Neural cell (in vitro differentiated cells): ENCODE results near the gene NUP98. TPM values are rescaled to one million over a fixed set of nuclear protein-coding genes. Genes with fewer than 3 reads are reported as not detected.

Experiments
- H2AFZ ChIP-seq: fragments of 200-600, 300-800 bp; sonication (generic), shearing (Covaris generic); 2 replicates; pipeline ENCODE4 v1.6.0; 2014; ENCODE audit warnings: low read depth, mild to moderate bottlenecking, antibody characterized with exemption, low read length, moderate library complexity
- H3F3A ChIP-seq: fragments of 200-600 bp; shearing (Covaris generic); 2 replicates; pipeline ENCODE4 v1.6.1; 2016; ENCODE audit warnings: mild to moderate bottlenecking, moderate library complexity, mixed read lengths, antibody characterized with exemption, low read length; ENCODE audit not compliant: insufficient read depth, poor library complexity, severe bottlenecking
- H3K27ac ChIP-seq: fragments of 200-600, 300-800 bp; sonication (generic), shearing (Covaris generic); 2 replicates; pipeline ENCODE4 v1.5.1; 2014; ENCODE audit warnings: mild to moderate bottlenecking, low read length, moderate library complexity
- H3K27me3 ChIP-seq: fragments of 300-800, 200-600 bp; sonication (generic), shearing (Covaris generic); 2 replicates; pipeline ENCODE4 v1.6.0; 2014; ENCODE audit warnings: mild to moderate bottlenecking, low read depth, low read length, moderate library complexity; ENCODE audit not compliant: insufficient read depth
- H3K36me3 ChIP-seq: fragments of 300-800, 200-600 bp; sonication (generic), shearing (Covaris generic); 2 replicates; pipeline ENCODE4 v1.5.1; 2014; ENCODE audit warnings: mild to moderate bottlenecking, antibody characterized with exemption, low read length, moderate library complexity; ENCODE audit not compliant: insufficient read depth
- H3K4me2 ChIP-seq: fragments of 300-800, 200-600 bp; sonication (generic), shearing (Covaris generic); 2 replicates; pipeline ENCODE4 v1.6.0; 2014; ENCODE audit warnings: mild to moderate bottlenecking, low read length
- H3K4me3 ChIP-seq: fragments of 300-800, 200-600 bp; sonication (generic), shearing (Covaris generic); 2 replicates; pipeline ENCODE4 v1.5.1; 2014; ENCODE audit warnings: mild to moderate bottlenecking, low read length, moderate library complexity
- H3K79me2 ChIP-seq: fragments of 200-600 bp; shearing (Covaris generic); replicated peaks from 2 replicates; pipeline ENCODE4 v1.6.0; 2014; ENCODE audit warnings: mild to moderate bottlenecking, low read length, moderate library complexity; ENCODE audit not compliant: insufficient read depth
- H3K9ac ChIP-seq: fragments of 300-800, 200-600 bp; sonication (generic), shearing (Covaris generic); 2 replicates; pipeline ENCODE4 v1.6.1; 2016; ENCODE audit warnings: mild to moderate bottlenecking, low read length, mixed read lengths
- H3K9me2 ChIP-seq: fragments of 200-600 bp; shearing (Covaris generic); 2 replicates; pipeline ENCODE4 v1.6.1; 2016; ENCODE audit warnings: mild to moderate bottlenecking, low read length, mixed read lengths; ENCODE audit not compliant: insufficient read depth
- H3K9me3 ChIP-seq: fragments of 200-600, 300-800 bp; sonication (generic), shearing (Covaris generic); 2 replicates; pipeline ENCODE4 v1.6.1; 2016; ENCODE audit warnings: mild to moderate bottlenecking, mixed run types, low read length, moderate library complexity, mixed read lengths
- H4K20me1 ChIP-seq: fragments of 200-600 bp; shearing (Covaris generic); 2 replicates; pipeline ENCODE4 v1.6.1; 2016; ENCODE audit warnings: mild to moderate bottlenecking, mixed run types; ENCODE audit not compliant: insufficient read depth
- EP300 ChIP-seq: fragments of 450-650 bp; conservative IDR thresholded peaks from 2 replicates; pipeline ENCODE4 v1.6.1; 2014; ENCODE audit warnings: antibody characterized with exemption, mild to moderate bottlenecking, moderate library complexity; ENCODE audit not compliant: poor library complexity, severe bottlenecking
- EZH2 ChIP-seq: fragments of 200-600, 300-800 bp; shearing (Covaris generic), sonication (generic); IDR thresholded peaks from 2 replicates; pipeline ENCODE4 v1.6.1; 2014; ENCODE audit warnings: antibody characterized with exemption, low read length, borderline replicate concordance, mild to moderate bottlenecking; ENCODE audit not compliant: insufficient read depth, poor library complexity, severe bottlenecking
- MXI1 ChIP-seq: fragments of 450-650 bp; conservative IDR thresholded peaks from 2 replicates; pipeline ENCODE4 v1.6.1; 2014; ENCODE audit warnings: antibody characterized with exemption, mild to moderate bottlenecking; ENCODE audit not compliant: poor library complexity, severe bottlenecking
- POLR2AphosphoS5 ChIP-seq: IDR thresholded peaks from 2 replicates; pipeline ENCODE4 v1.6.1; 2012
- RAD21 ChIP-seq: fragments of 450-650 bp; conservative IDR thresholded peaks from 2 replicates; pipeline ENCODE4 v1.6.1; 2014; ENCODE audit warnings: antibody characterized with exemption, mild to moderate bottlenecking, moderate library complexity
- SMC3 ChIP-seq: fragments of 450-650 bp; conservative IDR thresholded peaks from 2 replicates; pipeline ENCODE4 v1.6.1; 2014; ENCODE audit warnings: antibody characterized with exemption, mild to moderate bottlenecking, moderate library complexity; ENCODE audit not compliant: poor library complexity
- TAF1 ChIP-seq: IDR thresholded peaks from 2 replicates; pipeline ENCODE4 v1.6.1; 2012; ENCODE audit warnings: low read depth
- polyA plus RNA-seq: library from polyadenylated mRNA; depleted of rRNA; stranded (reverse); fragments of >200 nt; gene quantifications from 2 replicates; pipeline ENCODE4 v1.2.3, GENCODE V29; 2014
- TF ChIP-seq, protein P1 (sequence below): IDR thresholded peaks from 2 replicates; pipeline ENCODE4 v1.6.1; 2012; ENCODE audit warnings: borderline replicate concordance
- TF ChIP-seq, protein P2 (sequence below): fragments of 450-650 bp; IDR thresholded peaks from 2 replicates; pipeline ENCODE4 v1.5.1; 2014; ENCODE audit warnings: antibody characterized with exemption, mild to moderate bottlenecking, moderate library complexity; ENCODE audit not compliant: poor library complexity, severe bottlenecking

Gene NUP98
- polyA plus RNA-seq, 1 donor from 2014 or later = 28.9 TPM

DNA sequence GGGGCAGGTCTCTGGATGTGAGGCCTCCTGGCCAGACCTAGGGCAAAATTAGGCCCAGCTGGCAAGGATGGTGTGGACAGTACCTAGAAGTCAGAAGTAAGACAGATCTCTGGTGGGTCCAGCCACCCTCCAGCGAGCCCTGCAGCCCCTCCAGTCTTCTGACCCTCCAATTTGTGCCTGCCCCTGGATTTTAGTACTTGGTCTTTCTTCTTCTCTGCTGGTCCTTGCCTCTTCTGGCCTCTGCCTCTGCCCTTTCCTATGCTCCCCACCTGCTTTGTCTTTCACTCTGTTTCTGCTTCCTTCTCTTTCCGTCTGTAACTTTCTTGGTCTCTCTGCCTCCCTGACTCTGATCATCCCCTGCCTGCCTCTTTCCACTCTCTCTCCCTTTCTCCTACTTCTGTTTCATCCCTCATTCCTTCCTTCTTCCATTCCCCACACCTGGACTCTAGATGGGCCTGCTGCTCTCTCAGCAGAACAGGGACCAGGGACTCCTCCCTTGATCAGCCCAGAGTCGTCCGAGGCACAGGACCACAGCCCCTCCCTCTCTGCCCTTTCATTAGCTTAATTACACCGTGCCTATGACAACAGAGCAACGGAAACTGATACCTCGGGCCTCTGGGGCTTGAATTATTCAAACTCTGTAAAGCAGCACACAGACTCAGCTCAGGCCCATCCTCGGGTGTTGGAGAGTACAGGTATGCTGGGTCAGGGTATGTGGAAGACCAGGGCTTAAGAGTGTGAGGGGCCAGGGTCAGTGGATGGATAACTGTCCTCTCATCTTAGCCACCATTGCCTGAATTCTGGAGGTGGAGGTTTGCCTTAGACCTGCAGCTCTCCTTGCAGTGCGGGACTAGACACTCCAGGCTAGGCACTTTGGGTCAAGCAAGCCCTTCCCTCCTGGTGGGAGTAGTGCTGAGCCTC is 125.8 kb downstream of the NUP98 start, which contains the start of gene CHRNA10:
Gene CHRNA10, minus strand, starts transcription at position 51 of the 921 bp plus-strand sequence. CDS start 72 bp downstream, outside the sequence.
- no peaks in the 10 kb centered on the region for H3K79me2 ChIP-seq
- H3K9me3 ChIP-seq = no peaks in the 10 kb centered on the region
- H3K27me3 ChIP-seq = no peaks in the 10 kb centered on the region
- no peak within 1 kb of the TSS for H3K4me2 ChIP-seq
- H2AFZ ChIP-seq = no peak within 1 kb of the TSS
- peaks cover 12% of the 10 kb centered on the region for H3K36me3 ChIP-seq
- TF ChIP-seq MXI1 (no peak), SMC3 (no peak), EP300 (no peak), EZH2 (no peak), POLR2AphosphoS5 (no peak)
- TF ChIP-seq, protein P1, sequence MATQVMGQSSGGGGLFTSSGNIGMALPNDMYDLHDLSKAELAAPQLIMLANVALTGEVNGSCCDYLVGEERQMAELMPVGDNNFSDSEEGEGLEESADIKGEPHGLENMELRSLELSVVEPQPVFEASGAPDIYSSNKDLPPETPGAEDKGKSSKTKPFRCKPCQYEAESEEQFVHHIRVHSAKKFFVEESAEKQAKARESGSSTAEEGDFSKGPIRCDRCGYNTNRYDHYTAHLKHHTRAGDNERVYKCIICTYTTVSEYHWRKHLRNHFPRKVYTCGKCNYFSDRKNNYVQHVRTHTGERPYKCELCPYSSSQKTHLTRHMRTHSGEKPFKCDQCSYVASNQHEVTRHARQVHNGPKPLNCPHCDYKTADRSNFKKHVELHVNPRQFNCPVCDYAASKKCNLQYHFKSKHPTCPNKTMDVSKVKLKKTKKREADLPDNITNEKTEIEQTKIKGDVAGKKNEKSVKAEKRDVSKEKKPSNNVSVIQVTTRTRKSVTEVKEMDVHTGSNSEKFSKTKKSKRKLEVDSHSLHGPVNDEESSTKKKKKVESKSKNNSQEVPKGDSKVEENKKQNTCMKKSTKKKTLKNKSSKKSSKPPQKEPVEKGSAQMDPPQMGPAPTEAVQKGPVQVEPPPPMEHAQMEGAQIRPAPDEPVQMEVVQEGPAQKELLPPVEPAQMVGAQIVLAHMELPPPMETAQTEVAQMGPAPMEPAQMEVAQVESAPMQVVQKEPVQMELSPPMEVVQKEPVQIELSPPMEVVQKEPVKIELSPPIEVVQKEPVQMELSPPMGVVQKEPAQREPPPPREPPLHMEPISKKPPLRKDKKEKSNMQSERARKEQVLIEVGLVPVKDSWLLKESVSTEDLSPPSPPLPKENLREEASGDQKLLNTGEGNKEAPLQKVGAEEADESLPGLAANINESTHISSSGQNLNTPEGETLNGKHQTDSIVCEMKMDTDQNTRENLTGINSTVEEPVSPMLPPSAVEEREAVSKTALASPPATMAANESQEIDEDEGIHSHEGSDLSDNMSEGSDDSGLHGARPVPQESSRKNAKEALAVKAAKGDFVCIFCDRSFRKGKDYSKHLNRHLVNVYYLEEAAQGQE = no peak
- no peak within 1 kb of the TSS for H3K9ac ChIP-seq
- H3K27ac ChIP-seq = no peak within 1 kb of the TSS
- H3K4me3 ChIP-seq = no peak within 1 kb of the TSS
- no peaks in the 10 kb centered on the region for H3F3A ChIP-seq
- H4K20me1 ChIP-seq = no peaks in the 10 kb centered on the region
- H3K9me2 ChIP-seq = no peaks in the 10 kb centered on the region

DNA sequence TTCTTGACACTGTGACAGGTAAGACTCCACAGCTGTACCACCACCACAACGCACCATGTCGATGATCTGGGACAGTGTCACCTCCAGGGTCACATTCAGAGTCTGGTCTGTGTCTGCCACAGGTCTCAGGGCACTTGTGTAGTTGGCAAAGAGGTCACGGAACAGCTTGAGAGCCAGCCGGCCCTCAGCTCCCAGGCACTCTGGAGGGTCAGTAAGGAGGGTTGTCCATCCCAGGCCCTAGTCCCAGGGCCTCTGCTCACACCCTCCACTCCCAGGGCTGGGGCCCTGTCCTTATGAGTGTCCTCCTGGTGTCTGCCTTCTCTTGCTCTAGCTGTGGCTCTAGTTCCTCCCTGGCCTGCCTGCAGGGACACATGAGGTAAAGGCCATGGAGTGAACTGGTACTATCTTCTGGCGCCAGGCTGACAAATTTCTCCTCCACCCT is 127.6 kb downstream of the NUP98 start:
- Histone ChIP-seq H3K9ac (no peak overlapping the region), H3F3A (no peaks in the 10 kb centered on the region), H4K20me1 (no peaks in the 10 kb centered on the region), H3K9me2 (no peaks in the 10 kb centered on the region), H3K27me3 (no peaks in the 10 kb centered on the region), H3K9me3 (no peaks in the 10 kb centered on the region), H3K36me3 (peaks cover 7% of the 10 kb centered on the region), H3K4me3 (no peak overlapping the region), H2AFZ (no peak overlapping the region), H3K27ac (no peak overlapping the region), H3K79me2 (no peaks in the 10 kb centered on the region), H3K4me2 (no peak overlapping the region)
- TF ChIP-seq EP300 (no peak), RAD21 (no peak), POLR2AphosphoS5 (no peak), EZH2 (no peak), TAF1 (no peak), MXI1 (no peak), SMC3 (no peak)
- TF ChIP-seq, protein P1 = no peak
- TF ChIP-seq, protein P2, sequence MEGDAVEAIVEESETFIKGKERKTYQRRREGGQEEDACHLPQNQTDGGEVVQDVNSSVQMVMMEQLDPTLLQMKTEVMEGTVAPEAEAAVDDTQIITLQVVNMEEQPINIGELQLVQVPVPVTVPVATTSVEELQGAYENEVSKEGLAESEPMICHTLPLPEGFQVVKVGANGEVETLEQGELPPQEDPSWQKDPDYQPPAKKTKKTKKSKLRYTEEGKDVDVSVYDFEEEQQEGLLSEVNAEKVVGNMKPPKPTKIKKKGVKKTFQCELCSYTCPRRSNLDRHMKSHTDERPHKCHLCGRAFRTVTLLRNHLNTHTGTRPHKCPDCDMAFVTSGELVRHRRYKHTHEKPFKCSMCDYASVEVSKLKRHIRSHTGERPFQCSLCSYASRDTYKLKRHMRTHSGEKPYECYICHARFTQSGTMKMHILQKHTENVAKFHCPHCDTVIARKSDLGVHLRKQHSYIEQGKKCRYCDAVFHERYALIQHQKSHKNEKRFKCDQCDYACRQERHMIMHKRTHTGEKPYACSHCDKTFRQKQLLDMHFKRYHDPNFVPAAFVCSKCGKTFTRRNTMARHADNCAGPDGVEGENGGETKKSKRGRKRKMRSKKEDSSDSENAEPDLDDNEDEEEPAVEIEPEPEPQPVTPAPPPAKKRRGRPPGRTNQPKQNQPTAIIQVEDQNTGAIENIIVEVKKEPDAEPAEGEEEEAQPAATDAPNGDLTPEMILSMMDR = no peak
